GM12878 (cell line): ENCODE data around the gene CGN. TPM values are rescaled to one million over a fixed set of nuclear protein-coding genes. Genes with fewer than 3 reads are reported as not detected.

Source experiments
- ATAC-seq: fragments of 200-7000 bp; cut with Tn5 transposase; 3 replicates; pipeline ENCODE4 v1.9.1; 2020; ENCODE audit warnings: mild to moderate bottlenecking, moderate library complexity
- BruUV-seq: library from RNA; stranded (reverse); fragments of 400-500 nt; replicated peaks from 2 replicates; lab custom pipeline; 2021; lab: Mats Ljungman, UMichigan
- CTCF ChIA-PET: fragments of 300-600 bp; sonication (Branson Sonifier 250); formaldehyde crosslinking; extraction: SDS; loops from one replicate; lab custom pipeline; 2021; ENCODE audit warnings: inconsistent platforms; lab: Yijun Ruan, JAX
- POLR2A ChIA-PET: fragments of 350-600 bp; formaldehyde crosslinking; extraction: SDS; loops from one replicate; lab custom pipeline; 2021; ENCODE audit warnings: inconsistent platforms; lab: Charles Lee
- RAD21 ChIA-PET: fragments of 300-600 bp; sonication (Branson Sonifier 250); formaldehyde crosslinking; loops from one replicate; lab custom pipeline; 2023; ENCODE audit warnings: antibody characterized with exemption; ENCODE audit not compliant: unreplicated experiment; lab: Charles Lee
- SMC1A ChIA-PET: fragments of 300-600 bp; sonication (Branson Sonifier 250); formaldehyde crosslinking; loops from one replicate; lab custom pipeline; 2023; ENCODE audit not compliant: unreplicated experiment, uncharacterized antibody; lab: Charles Lee
- DNase-seq: peaks from one replicate; pipeline ENCODE4 v3.0.0-alpha.2; 2011; ENCODE audit warnings: low read depth, low spot score
- FAIRE-seq: peaks from 3 replicates; lab custom pipeline; 2011; peaks lifted over from hg19 to GRCh38; lab: Jason Lieb, UNC
- H2AFZ ChIP-seq: 2 replicates; pipeline ENCODE4 v1.6.0; 2011; ENCODE audit warnings: low read depth, low read length, control low read depth; ENCODE audit not compliant: control insufficient read depth
- H3K27ac ChIP-seq: 2 replicates; pipeline ENCODE4 v1.5.1; 2011; ENCODE audit warnings: control low read depth; ENCODE audit not compliant: control insufficient read depth, insufficient read depth
- H3K27me3 ChIP-seq, 2 experiments: replicated peaks in 1 of 2; 2 replicates each; pipeline versions ENCODE4 v1.6.0 to v1.6.1; 2011; ENCODE audit warnings: low read length in 1 of 2; ENCODE audit not compliant: control insufficient read depth in 2 of 2, insufficient read depth in 2 of 2
- H3K36me3 ChIP-seq, 2 experiments: 2 replicates each; pipeline ENCODE4 v1.5.1; 2011; ENCODE audit warnings: low read length in 1 of 2; ENCODE audit not compliant: control insufficient read depth in 2 of 2, insufficient read depth in 2 of 2
- H3K4me1 ChIP-seq: 2 replicates; pipeline ENCODE4 v1.6.1; 2011; ENCODE audit warnings: mild to moderate bottlenecking, low read length, moderate library complexity, mixed read lengths; ENCODE audit not compliant: control insufficient read depth, insufficient read depth
- H3K4me2 ChIP-seq: 2 replicates; pipeline ENCODE4 v1.6.0; 2011; ENCODE audit warnings: control low read depth; ENCODE audit not compliant: control insufficient read depth, insufficient read depth
- H3K4me3 ChIP-seq: fragments of 200-600 bp; sonication (generic); 2 replicates; pipeline ENCODE4 v1.5.1; 2016
- H3K79me2 ChIP-seq: 2 replicates; pipeline ENCODE4 v1.6.0; 2011; ENCODE audit warnings: low read length; ENCODE audit not compliant: control insufficient read depth, insufficient read depth
- H3K9ac ChIP-seq: 2 replicates; pipeline ENCODE4 v1.8.0; 2011; ENCODE audit warnings: low read length, control low read depth, mixed read lengths; ENCODE audit not compliant: control insufficient read depth, insufficient read depth
- H3K9me3 ChIP-seq: replicated peaks from 3 replicates; pipeline ENCODE4 v1.5.1; 2011; ENCODE audit warnings: mild to moderate bottlenecking, low read length; ENCODE audit not compliant: control insufficient read depth, insufficient read depth
- H4K20me1 ChIP-seq: 2 replicates; pipeline ENCODE4 v1.6.0; 2011; ENCODE audit not compliant: control insufficient read depth, insufficient read depth
- BCL11A ChIP-seq: IDR thresholded peaks from 2 replicates; pipeline ENCODE4 v1.6.1; 2011; ENCODE audit warnings: low read depth, low read length
- CREB1 ChIP-seq: IDR thresholded peaks from 2 replicates; pipeline ENCODE4 v1.6.1; 2012; ENCODE audit warnings: low read depth, mild to moderate bottlenecking, inconsistent platforms
- EED ChIP-seq: sonication (generic); IDR thresholded peaks from 2 replicates; pipeline ENCODE4 v1.6.1; 2016; ENCODE audit warnings: antibody characterized with exemption, low read depth
- EGR1 ChIP-seq, 2 experiments: IDR thresholded peaks; 1 replicate in 1 of 2; 2 replicates in 1 of 2; pipeline ENCODE4 v1.6.1; 2011 to 2012; ENCODE audit warnings: low read depth in 2 of 2, low read length in 2 of 2, borderline replicate concordance in 1 of 2, mild to moderate bottlenecking in 1 of 2, moderate library complexity in 1 of 2
- GABPA ChIP-seq: IDR thresholded peaks from 2 replicates; pipeline ENCODE4 v1.6.1; 2014; ENCODE audit warnings: antibody characterized with exemption, low read depth, mild to moderate bottlenecking, inconsistent platforms
- HDAC6 ChIP-seq: fragments of 200-600 bp; sonication (generic); IDR thresholded peaks from one replicate; pipeline ENCODE4 v1.8.0; 2017; ENCODE audit warnings: antibody characterized with exemption; ENCODE audit not compliant: unreplicated experiment
- IRF4 ChIP-seq: IDR thresholded peaks from 2 replicates; pipeline ENCODE4 v1.6.1; 2011; ENCODE audit warnings: low read depth, low read length
- JUNB ChIP-seq: IDR thresholded peaks from 2 replicates; pipeline ENCODE4 v1.6.1; 2016; ENCODE audit warnings: antibody characterized with exemption, mild to moderate bottlenecking
- MEF2A ChIP-seq: IDR thresholded peaks from 2 replicates; pipeline ENCODE4 v1.6.1; 2011; ENCODE audit warnings: low read depth, mild to moderate bottlenecking, low read length, moderate library complexity; ENCODE audit not compliant: insufficient read depth
- MLLT1 ChIP-seq: fragments of 450-650 bp; IDR thresholded peaks from 2 replicates; pipeline ENCODE4 v1.6.1; 2016; ENCODE audit warnings: mild to moderate bottlenecking
- MTA2 ChIP-seq: fragments of 450-650 bp; IDR thresholded peaks from 2 replicates; pipeline ENCODE4 v1.6.1; 2016; ENCODE audit warnings: low read depth, mild to moderate bottlenecking, moderate library complexity
- MTA3 ChIP-seq: IDR thresholded peaks from 2 replicates; pipeline ENCODE4 v1.6.1; 2012; ENCODE audit warnings: low read length, inconsistent platforms, borderline replicate concordance
- PBX3 ChIP-seq: IDR thresholded peaks from 2 replicates; pipeline ENCODE4 v1.6.1; 2011; ENCODE audit warnings: mild to moderate bottlenecking, low read depth, low read length, moderate library complexity; ENCODE audit not compliant: insufficient replicate concordance
- POLR2A ChIP-seq: IDR thresholded peaks from 2 replicates; pipeline ENCODE4 v1.6.1; 2011; ENCODE audit warnings: low read depth, mild to moderate bottlenecking, low read length
- POLR2AphosphoS5 ChIP-seq: IDR thresholded peaks from 2 replicates; pipeline ENCODE4 v1.6.1; 2011; ENCODE audit warnings: mild to moderate bottlenecking, low read length, inconsistent platforms
- RAD21 ChIP-seq: IDR thresholded peaks from 2 replicates; pipeline ENCODE4 v1.6.1; 2011; ENCODE audit warnings: mild to moderate bottlenecking, low read depth, low read length, moderate library complexity; ENCODE audit not compliant: insufficient read depth
- RAD51 ChIP-seq: fragments of 450-650 bp; IDR thresholded peaks from 2 replicates; pipeline ENCODE4 v1.6.1; 2016; ENCODE audit warnings: moderate library complexity, mild to moderate bottlenecking, inconsistent platforms
- SP1 ChIP-seq: IDR thresholded peaks from one replicate; pipeline ENCODE4 v1.6.1; 2011; ENCODE audit warnings: low read depth, low read length
- STAT3 ChIP-seq: IDR thresholded peaks from 2 replicates; pipeline ENCODE4 v1.6.1; 2011; ENCODE audit warnings: low read depth, low read length, improper control_type of control experiment
- USF1 ChIP-seq: IDR thresholded peaks from 2 replicates; pipeline ENCODE4 v1.6.1; 2011; ENCODE audit warnings: borderline replicate concordance, low read depth, mild to moderate bottlenecking, moderate library complexity, mixed read lengths, low read length; ENCODE audit not compliant: insufficient read depth; ENCODE audit errors: extremely low read length
- ZBED1 ChIP-seq: IDR thresholded peaks from 2 replicates; pipeline ENCODE4 v1.6.1; 2016; ENCODE audit warnings: borderline replicate concordance
- WGBS: methylation state at CpG from one replicate; pipeline ENCODE4 v1.1.6; 2016; ENCODE audit warnings: low lambda C conversion rate; ENCODE audit not compliant: insufficient replicate concordance, insufficient coverage; ENCODE audit errors: missing lambda C conversion rate; 5-methylcytosine and 5-hydroxymethylcytosine counted together
- in situ Hi-C: fragments of 300-500 bp; cut with MboI; formaldehyde crosslinking; loops from 9 replicates; pipeline ENCODE4 v1.14.3; 2018; ENCODE audit warnings: mixed read lengths
- intact Hi-C: fragments of 100-400 bp; cut with micrococcal nuclease; formaldehyde crosslinking; loops from one replicate; pipeline ENCODE4 v1.14.2; 2022; ENCODE audit not compliant: unreplicated experiment
- polyA plus RNA-seq, 11 experiments: library from polyadenylated mRNA; depleted of rRNA in 4 of 11; unstranded in 6 of 11; stranded (reverse) in 5 of 11; fragments of >200 nt; fragmentation: Nextera tagmentation in 4 of 11; fragmentation: Illumina TruSeq in 1 of 11; extraction: Ambion mirVana in 4 of 11; extraction: Trizol in 1 of 11; gene quantifications; 1 replicate in 1 of 11; 2 replicates in 10 of 11; pipeline versions ENCODE4 v1.2.1 to v1.2.3, GENCODE V29; 2011 to 2016; ENCODE audit warnings: inconsistent platforms in 2 of 11, missing spikeins in 2 of 11, low read depth in 1 of 11
- total RNA-seq, 4 experiments: library from RNA; depleted of rRNA in 3 of 4; stranded (reverse); fragments of >200 nt in 3 of 4; fragmentation: Illumina TruSeq in 1 of 4; extraction: Trizol in 1 of 4; gene quantifications; 2 replicates each; pipeline versions ENCODE4 v1.2.1 to v1.2.3, GENCODE V29; 2013 to 2021
- TF ChIP-seq, protein P1 (sequence below): fragments of 450-650 bp; IDR thresholded peaks from 2 replicates; pipeline ENCODE4 v1.6.1; 2016; ENCODE audit warnings: mild to moderate bottlenecking

The CGN gene
- total and polyA plus RNA-seq, 10 of the 15 experiments (the other 5 are each of a cell fraction or from before 2014, with no cell fraction given) = 0.11 to 6.5 (median 3.4) TPM

- DNase-seq = peak; percentile 48
- Histone ChIP-seq H3K4me3 (no peak overlapping the region), H3K9ac (peak overlapping the region; percentile 22; the same call in 1 of the 2 replicates), H3K4me1 (peaks cover 18% of the 10 kb centered on the region), H3K27me3 (no peaks in the 10 kb centered on the region), H3K9me3 (no peaks in the 10 kb centered on the region), H3K36me3 (no peaks in the 10 kb centered on the region), H3K27ac (peak overlapping the region; percentile 64), H3K4me2 (peak overlapping the region; percentile 54), H4K20me1 (no peaks in the 10 kb centered on the region), H3K79me2 (no peaks in the 10 kb centered on the region), H2AFZ (peak overlapping the region; percentile 71)
- CTCF ChIA-PET = interaction anchor here (0.7 to 3.5 kb wide), 6 partner anchors 11 to 260 kb away, joined by 3 to 17 read pairs (median 3); no protein-coding TSS in a partner anchor
- in situ Hi-C loops (no loop called here), intact Hi-C loops (no loop called here)
- POLR2A ChIA-PET = interaction anchor here (0.6 to 1.3 kb wide), 3 partner anchors 10 to 46 kb away, joined by 3 to 8 read pairs (median 7); no protein-coding TSS in a partner anchor
- BruUV-seq = no TSS peak
- peak; percentile 91 for ATAC-seq
- RAD21 ChIA-PET = interaction anchor here (1.0 to 2.3 kb wide), 6 partner anchors 10 to 174 kb away, joined by 3 to 10 read pairs (median 6); partner anchors contain the start of gene POGZ
- SMC1A ChIA-PET = interaction anchor here (0.6 to 2.6 kb wide), 15 partner anchors 9 to 308 kb away, joined by 3 to 13 read pairs (median 4); partner anchors contain the start of genes CGN and POGZ
- 0% methylated on average over 1 of the region's 1 CpG for WGBS
- peak; percentile 95 for FAIRE-seq
- TF ChIP-seq POLR2A (peak; percentile 48; the same call in 1 of the 2 replicates), JUNB (peak; percentile 78), EGR1 (IDR thresholded peaks at IDR 0.05; ENCODE audit: borderline replicate concordance in 1 of 2, low read depth in 2 of 2, low read length in 2 of 2) (no peak; a peak in 1 of 3 replicates), RAD51 (no peak), ZBED1 (peak; percentile 56; the same call in 1 of the 2 replicates), SP1 (no peak), IRF4 (peak; percentile 35; the same call in 1 of the 2 replicates), HDAC6 (no peak), CREB1 (peak; percentile 84), RAD21 (no peak), MLLT1 (no peak), GABPA (peak; percentile 20; the same call in 1 of the 2 replicates), MTA2 (no peak), MTA3 (0 out of 2 replicates have a peak, but pooled peaks have one; percentile 59), EED (peak; percentile 46; the same call in 1 of the 2 replicates), PBX3 (no peak), BCL11A (0 out of 2 replicates have a peak, but pooled peaks have one; percentile 12), STAT3 (no peak), POLR2AphosphoS5 (no peak), USF1 (no peak), MEF2A (0 out of 2 replicates have a peak, but pooled peaks have one; percentile 24)
- TF ChIP-seq, protein P1, sequence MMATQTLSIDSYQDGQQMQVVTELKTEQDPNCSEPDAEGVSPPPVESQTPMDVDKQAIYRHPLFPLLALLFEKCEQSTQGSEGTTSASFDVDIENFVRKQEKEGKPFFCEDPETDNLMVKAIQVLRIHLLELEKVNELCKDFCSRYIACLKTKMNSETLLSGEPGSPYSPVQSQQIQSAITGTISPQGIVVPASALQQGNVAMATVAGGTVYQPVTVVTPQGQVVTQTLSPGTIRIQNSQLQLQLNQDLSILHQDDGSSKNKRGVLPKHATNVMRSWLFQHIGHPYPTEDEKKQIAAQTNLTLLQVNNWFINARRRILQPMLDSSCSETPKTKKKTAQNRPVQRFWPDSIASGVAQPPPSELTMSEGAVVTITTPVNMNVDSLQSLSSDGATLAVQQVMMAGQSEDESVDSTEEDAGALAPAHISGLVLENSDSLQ = no peak
Observed at GRCh38 chr1:151475175-151475574, 36.0 kb upstream of the CGN start.
